WERI-Rb-1 (cell line): ENCODE measurements around the gene CALN1.
"Not testable (repeated sequence)": the region's sequence is repeated elsewhere in the genome, so short reads cannot be mapped to it uniquely, and the experiment has no call there.

Source experiments
- DNase-seq: peaks from one replicate; pipeline ENCODE4 v3.0.0-alpha.2; 2020
- H3K27ac ChIP-seq: fragments of 250-450 bp; sonication (Bioruptor Pico); 2 replicates; pipeline ENCODE4 v1.5.1; 2020; ENCODE audit warnings: mild to moderate bottlenecking, moderate library complexity
- H3K27me3 ChIP-seq: fragments of 250-450 bp; sonication (Bioruptor Pico); 2 replicates; pipeline ENCODE4 v1.5.1; 2021; ENCODE audit warnings: mild to moderate bottlenecking, low read depth, moderate library complexity; ENCODE audit not compliant: insufficient read depth, severe bottlenecking
- H3K36me3 ChIP-seq: fragments of 250-450 bp; sonication (Bioruptor Pico); 2 replicates; pipeline ENCODE4 v1.5.1; 2020; ENCODE audit warnings: mild to moderate bottlenecking, moderate library complexity
- H3K4me3 ChIP-seq: 2 replicates; pipeline ENCODE4 v1.5.1; 2011; ENCODE audit warnings: low read depth, mild to moderate bottlenecking, control low read depth, low read length
- H3K9me3 ChIP-seq: fragments of 250-450 bp; sonication (Bioruptor Pico); 2 replicates; pipeline ENCODE4 v1.5.1; 2021; ENCODE audit warnings: mild to moderate bottlenecking, moderate library complexity; ENCODE audit not compliant: severe bottlenecking
- CTCF ChIP-seq: IDR thresholded peaks from 2 replicates; pipeline ENCODE4 v1.5.1; 2011; ENCODE audit warnings: low read depth, mild to moderate bottlenecking, control low read depth, inconsistent platforms, low read length

Gene CALN1

GRCh38 chr7:72412121-72412618 lies at the start of gene CALN1:
Gene CALN1 (minus strand): TSS chr7:72412338.
- H3K27me3 ChIP-seq, DNase-seq, H3K9me3 ChIP-seq, H3K27ac ChIP-seq, H3K4me3 ChIP-seq, H3K36me3 ChIP-seq: not testable (repeated sequence)

- peaks cover 7% of the 10 kb centered on the region for H3K9me3 ChIP-seq
- no peak for DNase-seq
- no peak overlapping the region for H3K27ac ChIP-seq
- H3K36me3 ChIP-seq: no peaks in the 10 kb centered on the region
- no peak overlapping the region for H3K4me3 ChIP-seq
- H3K27me3 ChIP-seq: peaks cover 17% of the 10 kb centered on the region
- TF ChIP-seq CTCF: no peak
Observed at GRCh38 chr7:72453471-72453870, 41.3 kb upstream of the CALN1 start.

- Histone ChIP-seq H3K9me3 (peaks cover 2% of the 10 kb centered on the region), H3K27ac (no peak overlapping the region), H3K36me3 (no peaks in the 10 kb centered on the region), H3K27me3 (peaks cover 54% of the 10 kb centered on the region), H3K4me3 (no peak overlapping the region)
- DNase-seq: no peak
- no peak for TF ChIP-seq CTCF
Observed at GRCh38 chr7:72447465-72448204, 35.5 kb upstream of the CALN1 start.

GRCh38 chr7:72446591-72447462 lies 34.7 kb upstream of the CALN1 start:
- DNase-seq: no peak
- no peak for TF ChIP-seq CTCF
- Histone ChIP-seq H3K9me3 (no peaks in the 10 kb centered on the region), H3K27me3 (peaks cover 51% of the 10 kb centered on the region), H3K4me3 (no peak overlapping the region), H3K36me3 (no peaks in the 10 kb centered on the region), H3K27ac (no peak overlapping the region)

GRCh38 chr7:72446131-72446530 lies 34.0 kb upstream of the CALN1 start:
- no peaks in the 10 kb centered on the region for H3K36me3 ChIP-seq
- DNase-seq: no peak
- H3K27me3 ChIP-seq: peaks cover 51% of the 10 kb centered on the region
- no peak overlapping the region for H3K27ac ChIP-seq
- no peaks in the 10 kb centered on the region for H3K9me3 ChIP-seq
- no peak overlapping the region for H3K4me3 ChIP-seq
- TF ChIP-seq CTCF: no peak

GRCh38 chr7:72445580-72445979 lies 33.4 kb upstream of the CALN1 start:
- Histone ChIP-seq H3K9me3 (no peaks in the 10 kb centered on the region), H3K36me3 (no peaks in the 10 kb centered on the region)
- TF ChIP-seq CTCF: no peak

More at GRCh38 chr7:72445580-72445979, 33.4 kb upstream of the CALN1 start:
- Histone ChIP-seq H3K4me3 (no peak overlapping the region), H3K27me3 (peaks cover 47% of the 10 kb centered on the region), H3K27ac (no peak overlapping the region)
- no peak for DNase-seq
